HG03175 (cell line): ENCODE data around the gene TNN.

ENCODE experiments used
- ATAC-seq: cut with Tn5 transposase; IDR thresholded peaks from one replicate; pipeline ENCODE4 v1.9.1; 2021; ENCODE audit warnings: mild to moderate bottlenecking, moderate library complexity; ENCODE audit not compliant: unreplicated experiment

Gene TNN

DNA sequence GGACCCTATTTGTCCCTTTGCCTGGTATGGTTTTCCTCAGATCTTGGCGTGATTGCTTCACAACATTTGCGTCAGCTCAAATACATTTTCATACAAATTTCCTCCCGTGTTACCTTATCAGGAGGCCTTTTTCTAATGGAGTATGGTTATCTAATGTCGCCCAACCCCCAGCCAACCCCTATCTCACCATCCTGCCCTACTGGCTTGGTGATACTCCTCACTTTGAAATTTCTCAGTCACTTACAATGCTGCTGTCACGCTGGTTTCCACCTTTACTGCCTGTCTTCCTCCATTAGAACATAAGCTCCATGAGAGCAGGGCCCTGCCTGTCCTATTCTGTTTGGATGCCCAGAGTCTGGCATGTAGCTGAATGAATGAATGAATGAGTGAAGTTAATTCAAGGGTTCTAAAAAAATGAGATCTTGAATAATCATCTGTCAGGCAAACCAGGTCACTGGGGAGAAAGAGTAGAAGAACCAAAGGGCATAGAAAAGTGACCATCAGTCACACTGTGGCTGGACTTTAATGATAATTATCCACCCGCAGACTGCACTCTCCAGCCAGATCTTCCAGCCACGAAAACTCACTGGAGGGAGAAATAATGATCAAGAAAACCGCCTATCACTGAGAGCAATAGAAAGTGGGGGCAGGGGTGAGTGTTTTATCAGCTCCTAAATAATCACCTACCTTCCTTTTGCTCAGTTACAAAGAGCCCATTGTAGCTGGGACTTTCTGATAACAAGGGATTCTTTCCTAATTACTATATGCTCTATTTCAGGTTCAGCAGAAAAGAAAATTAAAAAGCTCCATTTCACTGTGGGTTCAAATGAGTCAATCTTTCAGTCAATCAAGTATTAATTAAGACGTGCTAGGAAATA is 103.6 kb downstream of the TNN start:
- ATAC-seq, result no peak

DNA sequence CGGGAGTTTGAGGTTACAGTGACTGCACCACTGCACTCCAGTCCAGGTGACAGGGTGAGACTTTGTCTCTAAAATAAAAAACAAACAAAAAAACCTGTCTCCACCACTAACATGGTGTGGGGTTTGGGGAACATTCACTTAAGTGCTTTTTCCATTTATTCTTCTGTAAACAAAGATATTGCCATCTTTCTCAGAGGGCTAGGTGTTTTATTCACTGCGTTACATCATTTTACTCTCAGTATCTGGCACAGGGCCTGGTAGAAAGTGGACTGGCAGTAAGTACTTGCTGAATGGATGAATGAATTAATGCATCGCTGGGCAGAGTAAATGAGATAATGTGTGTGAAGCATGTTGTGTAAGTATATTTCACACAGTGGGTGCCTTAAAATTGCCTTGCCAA is 104.9 kb downstream of the TNN start:
- no peak for ATAC-seq

DNA sequence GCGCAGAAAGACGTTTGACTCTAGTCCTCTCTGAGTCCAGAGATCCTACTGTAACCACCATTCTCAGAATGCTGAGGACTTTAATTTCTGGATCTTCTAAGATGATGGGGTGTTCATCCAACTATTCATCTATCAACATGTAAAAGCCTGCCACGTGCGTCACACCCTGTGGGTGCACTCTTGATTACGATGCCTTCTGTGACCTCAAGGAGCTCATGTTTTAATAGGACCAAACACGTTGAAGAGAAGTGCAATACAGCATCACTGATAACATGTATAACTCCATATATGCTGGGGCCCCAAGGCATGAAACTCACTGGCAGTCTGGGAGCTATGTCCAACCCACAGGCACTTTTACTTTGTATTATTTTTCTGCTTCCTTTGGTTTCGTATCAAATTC is 105.9 kb downstream of the TNN start:
- no peak for ATAC-seq

DNA sequence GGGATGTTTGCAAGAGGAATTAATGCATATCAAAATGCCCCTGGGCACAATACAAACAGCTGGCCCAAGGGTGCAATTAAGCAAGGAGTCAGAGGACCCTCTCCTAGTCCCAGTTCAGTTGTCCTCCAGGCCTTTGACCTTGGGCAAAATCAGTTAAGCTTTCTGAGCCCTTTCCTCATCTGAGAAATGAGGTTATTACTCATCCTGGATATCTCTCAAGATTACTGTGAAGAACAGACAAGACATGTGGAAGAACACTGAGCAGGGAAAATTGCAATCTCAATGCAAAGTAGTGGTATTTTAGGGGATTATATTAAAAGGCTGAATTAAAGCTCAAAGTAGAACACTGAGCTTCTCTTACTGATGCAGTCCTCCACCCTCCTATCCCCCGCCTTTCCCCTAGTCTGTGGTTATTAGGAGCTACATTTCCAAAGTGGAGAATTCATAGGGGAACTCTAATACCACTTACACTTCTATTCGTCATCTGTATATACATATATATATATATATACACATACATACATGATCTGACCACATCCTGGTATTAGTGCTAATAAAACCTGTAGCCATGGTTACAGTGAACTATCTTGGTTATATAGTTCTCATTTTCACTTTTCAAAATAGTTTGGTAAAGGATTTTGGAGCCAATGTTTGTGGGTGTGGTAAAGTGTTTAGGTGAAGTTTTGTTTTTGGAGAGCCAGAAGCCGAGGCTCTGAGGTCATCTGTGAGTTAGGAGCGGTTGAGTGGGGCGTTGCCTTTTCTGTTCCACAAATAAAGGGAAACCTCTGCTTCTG is 106.9 kb downstream of the TNN start:
- peak; percentile 98 for ATAC-seq

DNA sequence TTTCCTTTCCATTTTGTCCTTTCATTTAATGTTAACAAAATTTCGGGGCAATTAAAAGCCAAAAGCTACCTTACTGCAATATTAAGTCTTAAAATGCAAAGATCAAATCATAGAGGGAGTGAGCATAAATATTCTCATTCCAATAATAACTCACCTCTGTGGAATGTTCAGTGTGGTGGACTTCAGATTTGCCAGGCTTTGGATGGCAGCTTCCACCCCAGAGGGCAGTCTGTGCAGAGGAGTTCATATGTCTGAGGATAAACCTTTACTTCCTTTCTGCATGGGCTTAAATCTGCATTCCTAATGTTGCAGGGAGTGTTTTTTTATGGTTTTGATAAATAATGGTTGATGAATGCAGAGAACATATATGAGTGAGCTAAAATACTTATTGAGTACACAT is 108.6 kb downstream of the TNN start:
- no peak for ATAC-seq

DNA sequence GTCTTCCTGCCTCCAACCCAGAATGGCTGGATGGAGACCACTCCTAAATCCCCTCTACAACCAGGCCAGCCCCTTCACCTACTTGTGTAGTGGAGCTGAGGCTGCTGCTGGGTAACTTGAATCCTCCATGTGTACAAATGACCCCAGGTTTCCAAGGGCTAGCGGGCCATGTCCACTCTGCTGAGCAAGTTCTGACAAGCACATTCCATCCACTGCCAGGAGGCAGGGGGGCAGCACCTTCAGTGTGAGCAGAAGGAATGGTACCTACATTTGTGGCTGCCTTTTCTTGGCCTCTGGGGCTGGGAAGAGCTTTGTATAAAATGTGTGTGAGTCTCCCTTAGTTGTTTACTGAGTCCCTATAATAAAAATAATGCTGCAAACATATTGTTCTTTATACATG is 110.4 kb downstream of the TNN start:
- no peak for ATAC-seq

DNA sequence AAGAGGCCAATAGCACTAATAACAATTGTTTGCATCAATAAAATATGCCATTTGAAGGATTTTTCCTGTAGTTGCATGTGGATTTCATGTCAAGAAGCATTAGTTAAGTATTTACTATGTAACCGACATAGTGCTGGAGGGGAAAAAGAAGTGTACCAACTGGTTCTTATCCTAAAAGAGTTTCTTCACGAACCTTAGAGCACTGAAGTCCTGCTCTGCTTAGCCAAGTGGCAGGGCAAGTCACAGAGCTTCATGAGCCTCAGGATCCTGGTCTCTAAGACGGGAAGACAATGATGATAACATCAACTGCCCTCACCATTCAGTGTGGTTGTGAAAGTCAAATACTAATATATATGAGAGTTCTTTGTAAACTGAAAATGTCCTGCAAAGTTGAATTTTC is 110.8 kb downstream of the TNN start:
- no peak for ATAC-seq

DNA sequence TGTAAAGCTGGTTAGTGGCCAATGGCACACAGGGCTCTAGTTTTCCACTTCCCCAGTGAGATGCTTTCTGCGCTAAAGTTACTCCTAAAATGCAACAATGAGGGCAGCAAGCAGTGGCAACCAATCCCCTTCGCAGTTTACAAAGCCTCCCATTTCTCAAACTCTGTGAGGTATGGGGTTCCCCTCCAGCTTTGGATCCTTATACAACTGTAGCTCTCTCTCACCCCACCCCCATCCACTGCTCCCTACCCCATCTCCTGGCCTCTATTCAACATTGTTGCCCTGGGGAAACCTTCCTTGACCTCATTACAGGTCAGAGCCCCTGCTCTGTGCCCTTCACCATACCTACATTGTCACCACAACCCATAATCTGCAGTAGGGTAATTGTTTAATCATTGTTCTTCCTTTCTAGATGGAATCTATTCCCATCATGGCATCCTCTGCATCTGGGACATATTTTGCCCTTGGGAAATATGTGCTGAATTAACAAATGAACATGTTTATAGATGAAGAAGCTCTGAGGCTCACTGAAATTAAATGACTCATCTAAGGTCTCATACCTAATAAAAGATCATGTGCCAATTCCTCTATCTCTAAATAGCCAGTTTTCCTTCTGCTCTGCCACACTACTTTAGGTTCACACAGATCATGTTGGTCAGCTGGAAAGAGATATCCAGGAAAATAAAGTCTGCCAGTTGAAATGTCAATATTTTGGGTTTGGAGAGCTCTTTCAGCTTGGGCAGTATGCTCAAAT is 112.4 kb downstream of the TNN start:
- ATAC-seq, result no peak

DNA sequence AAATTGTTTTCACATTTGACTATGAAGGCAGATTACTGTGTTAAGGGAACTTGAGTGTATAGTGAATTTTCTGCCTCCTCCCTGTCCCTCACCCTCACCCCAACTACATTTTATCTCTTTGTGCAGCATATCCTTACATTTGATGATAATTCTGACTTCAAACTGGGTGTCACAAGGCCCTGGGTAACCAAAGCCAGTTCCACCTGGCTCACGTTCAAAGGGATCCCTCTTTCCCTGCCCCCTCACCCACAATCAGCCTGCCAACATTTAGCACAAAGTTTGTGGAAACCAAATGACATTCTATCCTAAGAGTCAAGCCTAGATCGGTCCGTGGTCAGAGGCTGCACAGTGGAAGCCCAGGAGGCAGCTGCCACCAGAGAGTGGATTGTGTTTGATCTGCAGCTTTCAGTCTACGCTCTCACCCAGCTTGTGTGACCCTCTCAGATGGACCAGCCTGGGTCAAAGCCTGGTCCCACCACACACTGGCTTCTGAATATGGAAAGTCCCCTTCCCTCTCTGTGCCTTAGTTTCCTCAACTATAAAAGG is 114.6 kb downstream of the TNN start:
- ATAC-seq, result no peak

DNA sequence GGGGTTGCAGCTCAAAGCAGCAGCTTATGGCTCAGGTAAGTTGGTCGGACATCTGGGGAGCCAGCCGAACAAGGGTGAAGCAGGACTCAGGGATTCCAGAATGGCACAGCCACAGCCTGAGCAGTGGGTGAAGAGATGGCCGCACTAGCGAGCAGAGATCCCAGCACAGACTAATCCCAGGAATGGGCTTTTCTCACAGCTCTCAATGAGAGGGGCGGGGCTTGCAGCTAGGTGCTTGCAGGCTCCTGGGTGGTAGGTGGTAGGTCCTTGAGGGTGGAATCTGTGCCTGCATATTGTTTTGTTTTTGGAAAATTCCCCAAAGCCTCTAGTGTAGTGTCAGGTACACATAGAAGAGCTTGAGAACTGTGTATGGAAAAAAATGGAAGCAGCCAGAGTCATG is 116.0 kb downstream of the TNN start:
- no peak for ATAC-seq

DNA sequence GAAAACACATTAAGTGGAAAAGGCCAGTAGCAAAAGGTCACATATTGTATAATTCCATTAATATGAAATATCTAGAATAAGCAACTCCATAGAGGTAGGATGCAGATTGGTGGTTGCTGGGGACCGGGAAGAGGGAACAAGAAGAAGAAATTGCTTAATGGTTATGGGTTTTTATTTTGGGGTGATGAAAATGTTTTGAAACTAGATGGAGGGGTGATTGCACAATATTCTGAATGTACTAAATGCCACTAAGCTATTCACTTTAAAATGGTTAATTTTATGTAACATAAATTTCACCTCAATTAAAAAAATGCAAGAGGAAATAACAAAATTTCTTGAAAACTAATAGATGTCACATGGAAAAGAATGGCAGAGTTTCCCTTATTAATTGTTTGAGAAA is 118.3 kb downstream of the TNN start:
- ATAC-seq, result no peak

DNA sequence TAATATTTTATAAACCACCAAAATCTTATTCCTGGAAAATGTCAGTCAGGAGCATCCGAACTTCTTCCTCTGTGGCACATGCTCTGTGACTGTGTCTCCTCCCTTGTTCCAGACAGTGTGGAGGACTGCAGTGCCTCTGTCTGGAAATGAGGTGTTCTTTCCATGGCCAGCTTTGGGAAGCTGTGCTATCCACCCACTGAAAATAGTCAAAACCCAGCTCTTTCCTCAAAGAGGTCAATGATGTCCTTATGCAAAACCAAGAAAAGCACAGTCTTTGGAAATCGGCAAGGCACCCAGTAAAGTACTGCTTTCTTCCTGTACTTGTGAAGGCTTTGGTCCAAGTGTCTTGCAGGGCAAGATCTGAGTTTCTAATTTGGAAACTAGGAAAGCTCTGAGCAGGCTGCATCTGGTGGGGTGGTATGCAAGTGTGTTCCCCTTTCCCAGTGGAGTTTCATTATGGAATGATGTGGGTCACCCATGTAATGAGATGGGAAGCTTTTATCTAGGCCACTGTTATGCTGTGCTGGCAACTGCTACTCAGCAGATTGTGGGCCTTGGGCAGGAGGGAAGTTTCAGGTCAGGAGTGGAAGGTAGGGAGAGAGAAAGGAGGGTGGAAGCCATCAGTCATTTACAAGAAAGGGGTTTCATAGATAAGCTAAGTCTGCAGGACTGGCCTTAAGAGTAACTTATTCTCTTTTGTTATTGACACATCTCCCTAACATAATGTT is 119.0 kb downstream of the TNN start:
- no peak for ATAC-seq

DNA sequence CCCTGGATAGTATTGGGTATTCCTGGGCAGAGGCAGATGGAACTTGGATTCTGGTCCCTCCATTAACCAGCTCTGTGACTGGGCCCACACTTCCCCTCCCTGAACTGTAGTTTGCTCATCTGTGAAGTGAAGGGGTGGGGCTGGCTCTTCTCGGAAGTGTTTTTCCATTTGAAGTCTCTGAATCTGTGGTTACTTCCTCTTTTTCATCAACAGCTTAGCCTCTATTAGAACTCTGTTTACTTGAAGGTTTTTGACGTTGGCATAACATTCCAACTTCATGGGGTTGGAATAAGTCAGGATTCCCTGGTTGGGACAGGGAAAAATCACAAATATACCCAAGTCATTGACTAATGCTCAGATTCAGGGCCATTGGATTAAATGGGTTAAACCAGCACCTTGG is 121.3 kb downstream of the TNN start:
- peak; percentile 75 for ATAC-seq

DNA sequence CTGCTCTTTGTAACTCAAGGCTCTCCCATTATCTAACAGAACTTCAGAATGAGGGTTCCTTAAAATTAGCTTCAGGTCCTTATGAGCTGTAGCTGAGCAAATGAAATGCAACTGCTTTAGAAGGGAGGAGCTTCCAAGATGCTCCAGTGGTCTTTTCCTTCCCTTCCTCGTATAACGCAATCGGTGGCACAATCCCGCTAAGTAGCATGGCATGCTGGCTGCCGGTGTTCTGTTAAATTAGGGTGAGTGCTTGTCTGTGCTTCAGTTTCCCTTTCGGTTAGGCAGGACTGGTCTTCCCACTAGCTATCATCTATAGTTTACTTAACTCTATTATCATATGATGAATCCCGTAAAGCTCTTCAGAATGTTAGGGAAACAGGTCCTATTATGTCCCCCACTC is 124.0 kb downstream of the TNN start:
- ATAC-seq, result peak; percentile 35

DNA sequence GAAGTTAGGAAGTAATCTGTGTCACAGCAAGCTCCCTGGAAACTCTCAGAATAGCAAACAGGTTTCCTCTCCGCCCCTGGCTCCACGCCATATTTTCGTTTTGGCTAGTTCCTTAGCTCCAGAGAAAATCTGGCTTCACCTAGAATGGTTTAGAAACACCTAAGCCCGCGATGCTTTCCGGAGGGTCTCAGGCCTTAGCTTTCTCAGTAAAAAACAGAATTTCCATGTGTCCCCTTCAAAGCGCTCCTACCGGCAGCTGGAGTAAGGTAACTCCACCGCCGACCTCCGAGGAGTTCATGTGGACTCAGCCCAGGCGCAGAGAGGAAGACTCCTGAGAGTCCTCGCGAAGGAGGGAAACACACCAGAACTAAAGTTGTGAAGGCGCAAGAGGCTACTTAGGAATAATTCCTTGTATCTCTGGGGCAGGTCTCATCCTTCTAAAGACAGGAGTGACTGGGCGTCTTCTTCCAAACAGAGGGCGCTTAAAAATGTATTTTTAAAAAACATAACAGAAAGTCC is 124.5 kb downstream of the TNN start:
- no peak for ATAC-seq

DNA sequence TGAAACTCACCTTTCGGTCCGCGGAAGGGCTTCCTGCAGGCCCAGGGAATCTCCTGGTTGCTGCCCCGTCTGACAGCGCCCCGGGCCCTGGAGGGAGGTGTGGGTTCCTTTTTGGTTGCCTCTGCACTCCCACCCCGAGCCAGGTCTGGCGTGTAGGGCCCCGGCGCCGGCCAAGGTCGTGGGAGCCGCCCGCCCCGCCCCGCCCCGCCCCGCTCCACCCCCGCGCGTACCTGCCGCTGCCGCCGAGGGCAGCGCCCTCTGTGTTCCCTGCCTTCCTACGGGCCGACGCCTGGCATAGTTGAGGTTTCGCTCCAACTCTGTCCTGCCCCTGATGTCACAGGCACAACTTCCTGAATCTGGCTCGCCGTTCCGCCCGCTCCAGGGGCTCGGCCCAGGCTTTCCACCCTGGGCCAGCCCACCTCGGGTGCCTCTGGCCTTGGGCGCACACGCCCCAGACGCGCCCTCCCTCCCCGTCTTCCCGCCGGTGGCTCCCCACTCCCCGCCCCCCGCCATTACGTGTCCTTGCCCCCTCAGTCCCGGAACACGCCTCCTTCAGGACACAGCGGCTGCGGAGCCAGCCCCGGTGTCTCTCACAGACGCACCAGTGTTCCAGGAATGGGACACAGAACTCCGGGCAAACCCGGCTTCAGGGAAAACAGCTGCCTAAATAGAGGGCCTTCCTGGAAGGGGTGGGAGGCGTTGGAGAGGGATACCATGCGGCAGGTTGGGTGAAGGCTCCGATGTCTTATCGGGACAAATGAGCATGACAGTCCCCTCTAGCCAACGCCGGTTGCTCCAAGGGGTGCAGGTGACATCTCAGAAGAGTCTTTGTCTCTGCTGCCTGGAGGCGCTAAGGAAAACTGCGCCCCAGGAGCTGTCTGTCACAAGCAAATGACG is 125.2 kb downstream of the TNN start, which contains the start of gene KIAA0040:
Gene KIAA0040 (minus strand): TSS at position 147 of the 897 bp plus-strand sequence. CDS start 31,763 bp downstream, outside the sequence.
- ATAC-seq, result peak; percentile 44

DNA sequence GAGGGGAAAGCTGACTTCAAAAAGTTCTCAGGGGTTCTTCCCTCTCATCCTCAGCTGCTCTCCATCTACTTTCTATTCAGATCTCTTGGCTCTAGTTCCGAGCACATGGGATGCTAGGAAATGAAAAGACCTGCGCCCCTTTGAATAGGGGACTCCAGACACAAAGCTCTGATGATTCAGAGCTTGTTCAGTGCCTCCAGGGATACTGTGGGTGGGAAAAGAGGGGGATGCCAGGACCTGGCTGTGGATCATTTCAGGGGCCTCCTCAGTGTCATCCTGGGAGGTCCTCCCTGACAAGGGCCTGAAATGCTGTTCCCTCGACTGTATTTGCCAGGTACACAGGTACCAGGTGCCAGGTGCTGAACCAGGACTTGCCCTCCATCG is 125.9 kb downstream of the TNN start:
- ATAC-seq, result no peak

DNA sequence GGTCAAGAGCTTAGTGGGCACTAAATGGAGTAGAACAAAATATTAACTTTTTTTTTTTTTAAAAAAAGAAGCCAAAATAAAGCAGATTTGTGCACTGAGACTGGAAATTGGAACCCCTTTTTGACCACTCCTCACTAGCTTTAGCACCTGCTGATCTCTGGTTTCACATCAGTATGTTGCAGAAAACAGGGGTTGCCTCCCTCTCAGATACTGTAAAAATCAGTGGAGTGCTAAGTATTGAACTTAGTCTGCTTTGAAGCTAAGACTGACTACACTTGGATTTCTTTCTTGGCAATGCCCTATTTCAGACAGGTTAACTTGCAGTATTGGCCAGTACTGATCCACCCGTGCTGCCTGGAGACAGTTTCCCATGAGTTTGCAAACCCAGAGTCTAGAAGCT is 127.6 kb downstream of the TNN start:
- ATAC-seq, result peak; percentile 28

DNA sequence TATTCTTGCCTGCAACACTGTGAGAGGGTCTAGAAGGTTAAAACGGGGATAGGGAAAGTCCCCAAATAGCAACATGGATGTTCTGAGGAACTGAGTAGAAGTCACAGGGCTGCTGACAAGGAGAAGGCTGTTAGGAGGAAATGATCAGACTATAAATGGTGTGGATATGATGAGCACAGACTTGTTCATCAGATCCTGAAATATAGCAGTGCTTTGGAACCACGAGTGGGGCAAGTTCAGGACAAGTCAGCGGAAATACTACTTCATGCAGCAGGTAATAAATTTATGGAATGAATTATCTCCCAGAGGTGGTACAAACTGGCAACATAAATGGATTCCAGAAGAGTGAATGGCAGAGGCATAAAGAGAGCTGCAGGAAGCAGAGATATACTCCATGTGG is 128.2 kb downstream of the TNN start:
- no peak for ATAC-seq
